HG02852 (cell line): ENCODE results near the gene COL1A2.
A peak's percentile ranks its signal among the peaks of the same experiment; 100 is the strongest.

Experiments
- ATAC-seq: cut with Tn5 transposase; IDR thresholded peaks from one replicate; pipeline ENCODE4 v1.9.1; 2021; ENCODE audit warnings: mild to moderate bottlenecking, moderate library complexity; ENCODE audit not compliant: unreplicated experiment

COL1A2 gene

DNA sequence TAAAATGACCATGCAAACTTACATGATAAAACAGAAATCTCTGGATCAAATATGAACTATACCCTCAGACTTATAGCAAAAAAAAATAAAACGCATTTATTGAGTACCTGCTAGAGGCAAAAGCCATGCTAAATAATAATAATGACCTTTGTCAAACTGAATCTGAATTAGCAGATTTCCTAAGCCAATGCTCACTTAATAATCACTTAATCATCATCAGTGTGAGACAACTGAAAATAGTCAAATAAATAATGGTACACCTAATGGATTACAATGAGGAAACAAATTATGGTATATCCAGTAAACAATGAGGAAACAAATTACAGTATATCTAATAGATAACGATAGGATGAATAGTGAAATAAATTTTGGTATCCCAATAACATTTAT, 37.6 kb downstream of the COL1A2 start:
- ATAC-seq = no peak

DNA sequence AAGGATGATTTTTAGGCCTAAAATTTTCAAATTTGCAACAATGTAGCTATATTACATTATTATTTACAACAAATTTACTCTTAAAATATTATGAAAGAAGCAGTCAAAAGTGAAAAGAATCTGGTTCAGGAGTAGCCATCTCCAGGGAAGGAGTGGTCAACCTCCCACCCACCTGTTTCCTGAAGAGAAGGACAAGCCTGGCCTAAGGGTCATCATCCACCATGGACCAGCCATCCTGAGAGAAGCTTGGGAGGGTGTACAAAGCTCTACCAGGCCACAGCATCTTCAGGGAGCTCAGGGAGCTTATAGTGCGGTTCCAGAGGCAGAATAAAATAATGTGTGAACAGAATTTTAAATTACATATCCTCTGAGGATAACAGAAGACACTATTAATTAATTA, 38.1 kb downstream of the COL1A2 start:
- no peak for ATAC-seq

DNA sequence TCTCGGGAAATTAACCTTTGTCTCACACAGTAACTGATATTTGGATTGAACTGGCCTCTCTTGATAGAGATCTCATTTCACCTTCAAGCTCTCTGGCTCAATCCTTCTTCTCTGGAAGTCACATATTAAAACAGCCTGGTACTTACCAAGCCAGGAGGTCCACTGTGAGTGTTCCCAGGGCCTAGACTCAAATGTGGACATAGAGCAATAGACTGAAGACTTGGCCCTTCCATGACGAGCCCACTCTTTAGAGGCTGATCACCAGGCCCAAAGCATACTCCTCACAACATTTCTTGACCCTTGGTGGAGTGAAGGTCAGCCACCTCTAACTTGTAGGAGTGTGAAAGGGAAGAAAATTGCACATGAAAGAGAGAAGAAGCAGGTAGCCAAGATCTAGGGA, 38.5 kb downstream of the COL1A2 start:
- no peak for ATAC-seq

DNA sequence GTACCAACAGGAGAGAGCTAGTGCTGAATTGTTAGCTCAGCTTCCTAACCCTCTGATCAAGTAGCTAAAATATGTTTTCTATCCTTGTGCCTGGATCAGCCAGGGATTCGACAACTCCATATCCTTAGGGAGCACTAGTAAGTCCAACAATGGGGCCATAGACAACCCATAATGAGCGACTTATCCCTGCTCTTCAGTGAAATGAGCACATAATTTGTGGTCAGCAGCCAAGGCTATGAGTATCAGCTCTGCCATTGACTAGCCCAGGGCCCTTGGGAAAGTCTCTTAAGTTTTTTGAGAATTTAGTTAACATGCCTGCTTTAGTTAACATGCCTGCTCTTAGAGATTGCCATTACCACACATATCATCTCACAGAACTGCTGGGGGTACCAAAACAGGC, 39.3 kb downstream of the COL1A2 start:
- ATAC-seq = no peak

DNA sequence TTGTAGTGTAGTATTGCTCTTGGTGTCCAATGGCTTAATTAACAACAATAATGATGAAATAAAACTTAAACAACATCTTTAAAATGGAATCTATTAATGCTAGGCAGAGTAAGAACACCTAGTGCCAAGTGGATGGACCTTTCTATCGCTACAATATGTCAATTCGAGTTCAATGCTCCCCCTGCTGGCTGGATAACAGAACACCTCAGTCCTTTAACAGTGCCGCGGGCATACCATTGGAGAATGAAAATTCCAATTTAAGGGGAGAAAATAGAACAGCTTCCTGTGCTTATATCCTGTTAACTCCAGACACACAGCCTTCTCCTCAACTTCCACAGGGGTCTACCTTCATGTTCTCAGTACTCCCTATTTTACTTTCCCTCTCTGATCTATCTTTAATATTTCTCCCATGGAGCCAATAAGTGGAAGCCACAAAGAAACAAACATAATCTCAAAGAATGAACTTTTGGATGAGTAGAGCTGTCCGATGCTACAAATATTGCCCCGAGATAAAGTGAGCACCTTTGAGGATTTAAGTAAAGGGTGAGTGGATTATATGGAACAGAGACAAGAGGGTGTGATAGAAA, 41.4 kb downstream of the COL1A2 start:
- ATAC-seq = peak; percentile 99

DNA sequence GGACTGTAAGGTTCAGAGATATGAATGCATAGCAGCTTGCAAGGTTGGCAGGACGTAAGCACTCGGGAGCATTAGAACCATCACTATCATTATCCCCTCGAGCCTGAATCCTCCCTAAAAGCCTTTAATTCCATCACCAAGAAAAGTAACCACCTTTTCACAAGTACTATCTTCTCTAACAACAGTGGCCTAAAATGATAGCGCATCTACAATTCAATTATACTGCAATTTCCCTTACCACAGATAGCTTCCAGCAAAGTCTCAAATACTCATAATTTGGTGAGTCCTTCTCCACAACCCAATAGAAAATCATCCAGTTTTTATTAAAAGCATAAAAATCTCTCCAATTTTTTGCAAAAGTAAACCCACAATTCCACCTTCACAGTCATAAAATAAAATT, 42.0 kb downstream of the COL1A2 start:
- ATAC-seq = no peak

DNA sequence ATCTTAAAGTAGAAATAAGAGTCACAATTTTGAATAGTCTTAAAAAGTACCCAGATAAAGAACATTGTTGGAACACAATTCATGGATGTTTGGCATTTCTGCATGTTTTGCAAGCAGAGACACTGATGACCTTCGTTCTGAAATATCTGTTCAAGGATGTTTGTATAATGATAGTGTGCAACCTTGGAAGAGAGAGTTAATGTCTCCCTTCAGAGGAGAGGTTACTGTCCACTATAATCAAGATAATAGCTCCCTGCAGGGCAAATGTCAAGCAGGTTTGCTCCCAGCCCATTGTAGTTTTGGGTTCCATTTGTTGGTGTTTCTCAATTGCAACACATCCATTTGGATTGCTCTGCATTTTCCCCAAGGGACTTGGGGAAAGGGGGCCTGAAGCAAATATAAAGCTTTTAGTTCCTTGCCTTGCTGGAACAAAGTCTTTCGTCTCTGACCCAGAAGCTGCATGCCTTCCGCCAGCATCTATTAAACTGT, 45.2 kb downstream of the COL1A2 start:
- ATAC-seq = no peak

DNA sequence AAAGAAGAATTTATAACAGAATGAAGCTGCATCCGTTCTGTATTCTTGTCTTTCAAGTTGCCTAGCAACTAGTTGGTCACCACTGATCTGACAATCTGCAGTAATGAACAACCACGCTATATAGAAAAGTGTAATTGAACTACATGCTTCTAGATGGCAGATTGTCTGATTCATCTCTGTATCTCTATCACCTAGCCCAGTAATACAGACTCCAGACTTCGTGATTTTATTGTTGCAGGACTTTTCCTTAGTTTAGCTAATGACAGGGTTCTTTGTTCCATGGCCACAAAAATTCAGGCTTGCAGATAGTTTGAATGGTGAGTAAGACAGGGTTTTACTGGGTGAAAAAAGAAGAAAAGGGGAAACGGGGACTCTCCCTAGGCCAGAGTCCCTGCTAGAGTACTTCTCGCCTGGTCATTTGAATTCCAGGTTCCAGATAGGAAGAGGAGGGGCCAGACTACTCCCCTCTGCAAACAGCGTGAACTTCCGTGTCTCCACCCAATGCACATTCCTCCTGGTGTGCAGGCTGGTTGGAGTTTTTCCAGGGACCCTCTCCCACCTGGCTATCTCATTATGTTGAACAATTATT, 45.9 kb downstream of the COL1A2 start:
- no peak for ATAC-seq

DNA sequence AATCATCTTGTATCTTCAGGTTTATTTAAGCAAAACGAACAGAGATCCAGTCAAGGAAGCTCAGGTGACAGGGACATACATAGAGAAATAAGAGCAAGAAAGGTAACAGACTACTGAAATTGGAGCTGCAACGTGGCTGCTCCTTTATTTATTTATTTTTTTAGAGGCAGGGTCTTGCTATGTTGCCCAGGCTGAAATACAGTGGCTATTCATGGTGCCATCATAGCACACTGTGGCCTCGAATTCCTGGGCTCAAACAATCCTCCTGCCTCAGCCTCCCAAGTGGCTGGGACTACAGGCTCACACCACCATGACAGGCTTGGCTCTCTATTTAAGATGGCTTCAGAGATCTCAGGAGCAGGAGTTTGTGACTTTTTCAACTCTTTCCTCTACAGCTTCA, 46.4 kb downstream of the COL1A2 start:
- ATAC-seq = no peak

DNA sequence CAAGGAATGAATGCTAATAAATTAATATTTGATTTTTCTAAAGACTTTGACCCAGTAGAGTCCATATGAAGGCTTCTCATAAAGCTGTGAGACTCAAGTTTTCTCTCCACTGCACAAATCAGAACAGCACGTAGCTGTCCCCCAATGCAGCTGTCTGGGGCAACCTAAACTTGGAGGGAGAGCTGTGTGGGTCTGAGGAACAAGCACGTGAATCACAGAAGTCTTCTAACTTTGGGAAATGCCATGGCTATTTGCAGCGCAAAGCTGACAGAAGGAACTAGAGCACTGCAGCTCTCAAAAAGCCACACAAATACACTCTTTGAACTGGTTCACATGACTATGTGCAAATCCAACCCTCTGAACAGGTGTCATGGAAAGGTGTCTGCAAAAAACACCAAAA, 47.9 kb downstream of the COL1A2 start:
- ATAC-seq = no peak

DNA sequence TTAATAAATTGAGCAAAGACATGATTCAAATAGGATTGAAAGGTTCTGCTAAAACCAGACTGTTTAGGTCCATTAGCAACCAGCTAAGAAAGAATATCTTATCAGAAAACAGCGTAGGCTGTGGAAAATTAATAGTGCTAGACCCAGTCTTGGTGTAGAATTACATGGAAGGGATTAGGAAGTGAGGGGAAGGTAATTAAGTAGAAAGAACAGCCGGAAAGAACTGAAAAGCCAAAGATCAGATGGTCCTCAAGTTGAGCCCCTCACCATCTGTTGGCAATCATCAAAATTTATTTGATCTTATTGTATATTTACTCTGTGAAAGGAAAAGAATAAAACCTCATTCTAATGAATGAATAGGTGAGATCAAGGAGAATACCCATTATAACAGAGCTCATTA, 50.1 kb downstream of the COL1A2 start:
- no peak for ATAC-seq

DNA sequence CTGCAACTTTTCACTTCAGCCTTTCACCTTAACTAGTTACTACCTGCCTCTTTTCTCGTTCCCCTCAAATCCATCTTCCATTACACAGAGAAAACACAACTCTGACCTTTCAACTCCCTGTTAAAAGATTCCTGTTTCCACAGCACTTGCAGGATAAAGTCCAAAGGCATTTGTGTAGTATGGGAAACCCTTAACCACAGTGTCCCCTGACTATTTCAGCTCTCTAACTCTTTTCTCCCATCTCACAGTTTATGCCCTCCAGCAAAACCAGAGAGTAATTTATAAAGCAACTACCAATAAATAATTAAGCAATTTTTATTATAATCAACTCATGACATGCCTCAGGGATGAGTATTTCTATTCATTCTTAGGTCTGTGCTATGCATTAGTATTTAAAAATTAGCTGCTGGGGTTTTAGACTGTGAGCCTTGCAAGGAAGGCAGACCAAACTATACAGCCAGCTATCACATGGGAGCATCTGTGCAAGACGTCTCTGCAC, 51.0 kb downstream of the COL1A2 start:
- no peak for ATAC-seq

DNA sequence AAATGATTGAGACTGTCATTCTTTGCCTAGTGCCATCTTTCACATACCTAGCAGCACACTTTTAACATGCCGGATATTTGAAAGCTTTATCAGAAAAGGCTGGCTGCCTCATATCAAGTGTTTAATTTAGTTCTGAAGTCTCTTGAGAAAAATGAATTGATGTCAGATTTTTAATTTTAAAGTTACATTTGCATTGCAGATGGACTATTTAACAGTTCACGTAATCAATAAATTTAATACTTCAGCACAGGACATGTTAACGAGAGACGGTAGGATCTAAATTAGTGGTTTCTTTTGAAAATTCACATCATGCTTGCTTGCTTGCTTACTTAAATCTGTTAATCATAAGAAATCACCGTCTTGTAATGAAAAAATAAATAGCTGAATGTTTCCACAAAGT, 51.6 kb downstream of the COL1A2 start:
- no peak for ATAC-seq

DNA sequence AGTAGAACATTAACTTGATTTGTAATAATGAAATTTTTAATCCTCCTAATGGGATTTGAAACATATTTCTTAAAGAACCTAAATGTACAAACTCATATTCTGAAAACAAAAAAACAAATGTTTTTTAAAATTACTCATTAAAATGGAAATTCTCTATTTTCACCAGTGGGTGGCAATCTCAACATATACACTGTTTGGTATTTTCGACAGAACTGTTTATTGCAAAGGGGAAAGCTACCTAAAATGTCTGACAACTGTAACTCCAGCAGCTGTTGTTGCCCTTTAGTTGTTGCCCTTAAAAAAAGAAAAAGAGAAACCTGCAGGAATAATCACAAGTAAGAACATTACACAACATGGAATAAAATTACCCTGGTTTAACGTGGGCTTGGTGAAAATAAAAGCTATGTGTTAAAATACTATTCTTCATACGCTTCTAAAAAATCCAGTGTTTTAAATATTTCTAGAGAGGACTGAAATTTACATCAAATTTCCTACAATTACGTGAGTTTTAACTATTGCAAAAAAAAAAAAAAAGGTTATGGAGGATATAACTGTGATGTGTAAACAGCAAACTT, 54.5 kb downstream of the COL1A2 start:
- peak; percentile 72 for ATAC-seq

DNA sequence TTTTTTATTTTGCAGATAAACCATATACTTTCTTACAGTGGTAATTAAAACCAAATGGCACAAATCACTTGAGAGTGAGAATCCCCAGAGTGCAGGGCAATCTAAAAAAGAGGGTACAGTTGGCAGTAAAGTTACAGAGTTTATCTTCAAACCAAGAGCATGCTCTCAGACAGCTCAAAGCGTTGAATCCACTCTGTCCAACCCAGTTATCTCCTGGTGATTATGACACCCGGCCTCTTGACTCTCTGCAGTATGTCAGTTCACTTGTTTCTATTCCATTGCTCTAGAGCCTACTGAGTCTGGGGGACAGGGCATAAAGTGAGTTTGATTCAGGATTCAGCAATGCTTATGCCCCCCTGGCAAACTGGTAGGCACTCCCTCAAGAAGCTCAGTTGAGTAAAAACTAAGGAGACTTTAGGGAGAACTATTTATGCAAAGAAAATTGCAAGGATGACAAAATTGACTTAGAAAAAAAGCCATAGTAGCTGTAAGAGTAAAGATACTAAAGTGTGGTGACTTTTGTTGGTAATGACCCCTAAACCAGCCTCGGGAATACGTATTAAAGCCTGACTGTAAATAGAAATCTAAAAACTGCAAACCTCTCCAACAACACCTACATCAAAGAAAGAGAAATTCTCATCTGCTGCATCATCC, 55.5 kb downstream of the COL1A2 start:
- ATAC-seq = no peak

DNA sequence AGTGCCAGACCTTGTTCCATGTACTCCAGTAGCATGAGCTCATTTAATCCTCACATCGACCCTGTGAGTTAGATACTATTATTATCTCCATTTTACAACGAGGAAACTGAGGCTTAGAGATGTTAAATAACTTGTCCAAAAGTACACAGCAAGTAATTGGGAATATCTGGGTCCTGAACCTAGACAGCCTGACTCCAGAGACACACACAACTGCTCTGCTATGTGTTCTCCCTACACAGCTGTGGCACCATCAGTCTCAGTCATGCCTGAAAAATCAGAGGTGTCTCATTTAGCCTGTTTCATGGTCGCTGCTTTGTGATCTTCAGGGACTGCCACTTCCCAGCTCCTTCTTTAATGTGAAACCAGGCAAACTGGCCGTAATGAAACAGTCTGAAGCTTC, 56.5 kb downstream of the COL1A2 start:
- no peak for ATAC-seq

DNA sequence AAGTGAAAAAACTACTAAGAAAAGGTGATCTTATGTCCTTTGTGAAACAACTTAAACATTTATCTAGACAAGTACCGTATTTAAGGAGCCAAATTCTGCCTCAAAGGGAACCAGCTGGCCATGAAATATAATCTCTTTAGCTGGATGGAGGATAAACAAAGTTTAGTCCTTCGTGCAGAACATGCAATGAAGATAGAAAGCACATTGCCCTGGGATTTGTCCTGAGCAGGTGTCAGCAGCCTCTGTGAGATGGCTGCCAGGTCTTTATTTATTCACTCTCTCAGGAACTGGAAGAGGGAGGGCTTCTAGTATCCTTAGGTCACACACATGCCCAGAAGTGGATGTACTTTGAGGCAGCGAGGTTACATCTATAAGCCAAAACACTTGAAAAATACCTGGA, 57.5 kb downstream of the COL1A2 start:
- ATAC-seq = no peak

DNA sequence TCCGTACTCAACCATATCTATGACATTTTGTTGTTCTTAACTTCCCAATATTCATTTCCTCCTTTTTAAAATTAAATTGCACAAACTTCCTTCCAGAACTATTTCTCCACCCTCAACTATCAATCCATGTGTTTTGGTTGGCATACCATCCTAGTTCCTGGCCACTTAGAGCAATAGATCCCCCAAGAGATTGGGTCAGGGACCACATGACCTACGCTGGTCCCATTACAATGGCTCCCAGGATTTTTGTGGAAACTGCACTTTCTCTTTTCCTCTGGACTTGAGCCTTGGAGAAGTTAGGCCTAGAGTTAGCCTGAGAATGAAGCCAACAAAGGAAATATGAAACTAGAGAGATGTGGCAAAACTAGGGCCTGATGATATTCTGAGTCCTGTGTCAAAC, 59.2 kb downstream of the COL1A2 start:
- no peak for ATAC-seq

DNA sequence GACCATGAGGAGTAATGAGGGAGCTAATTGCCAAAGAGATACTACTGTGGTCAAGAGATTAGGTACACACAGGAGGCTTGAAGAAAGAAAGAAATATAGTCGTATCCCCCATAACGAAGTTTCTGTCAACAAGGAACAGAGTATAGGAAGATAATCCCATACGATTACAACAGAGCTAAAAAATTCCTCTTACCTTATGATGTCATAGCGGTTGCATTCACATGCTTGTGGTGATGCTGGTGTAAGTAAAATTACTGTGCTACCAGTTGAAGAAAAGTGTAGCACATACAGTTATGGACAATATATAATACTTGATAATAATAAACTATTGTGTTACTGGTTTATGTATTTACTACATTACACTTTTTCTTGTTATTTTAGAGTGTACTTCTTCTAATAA, 63.3 kb downstream of the COL1A2 start:
- no peak for ATAC-seq

DNA sequence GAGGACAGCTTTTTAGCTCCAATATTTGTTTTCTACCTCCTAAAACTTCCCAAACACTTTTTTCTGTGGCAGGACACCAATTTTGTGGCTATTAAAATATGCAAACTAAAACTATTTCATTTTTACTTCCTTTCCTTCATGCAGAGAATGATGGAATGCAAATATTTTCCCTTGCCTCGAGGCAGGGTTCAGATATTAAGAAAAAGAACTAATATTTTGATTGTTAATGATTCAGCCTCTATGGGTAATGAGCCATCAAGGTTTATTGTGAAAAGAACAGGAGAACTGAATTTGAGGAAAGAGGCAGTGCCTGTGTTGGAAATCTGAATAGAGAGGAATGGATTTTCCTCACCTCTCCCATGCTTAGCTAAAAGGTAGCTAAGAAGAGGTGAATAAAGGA, 71.8 kb downstream of the COL1A2 start:
- no peak for ATAC-seq

DNA sequence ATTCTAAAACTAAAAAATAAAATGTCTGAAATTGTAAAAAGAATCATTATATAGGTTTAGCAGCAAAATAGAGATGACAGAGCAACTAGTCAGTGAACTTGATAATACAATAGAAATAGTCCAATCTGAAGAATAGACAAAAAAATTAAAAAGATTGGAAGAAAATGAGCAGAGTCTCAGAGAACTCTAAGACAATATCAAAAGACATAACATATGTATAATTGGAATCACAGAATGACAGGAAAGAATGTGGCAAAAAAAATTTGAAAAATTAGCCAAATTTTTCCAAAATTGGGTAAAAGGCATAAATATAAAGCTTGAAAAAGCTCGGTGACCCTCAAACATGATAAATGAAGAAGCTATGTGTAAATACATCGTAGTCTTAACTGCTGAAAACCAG, 76.9 kb downstream of the COL1A2 start:
- ATAC-seq = no peak

DNA sequence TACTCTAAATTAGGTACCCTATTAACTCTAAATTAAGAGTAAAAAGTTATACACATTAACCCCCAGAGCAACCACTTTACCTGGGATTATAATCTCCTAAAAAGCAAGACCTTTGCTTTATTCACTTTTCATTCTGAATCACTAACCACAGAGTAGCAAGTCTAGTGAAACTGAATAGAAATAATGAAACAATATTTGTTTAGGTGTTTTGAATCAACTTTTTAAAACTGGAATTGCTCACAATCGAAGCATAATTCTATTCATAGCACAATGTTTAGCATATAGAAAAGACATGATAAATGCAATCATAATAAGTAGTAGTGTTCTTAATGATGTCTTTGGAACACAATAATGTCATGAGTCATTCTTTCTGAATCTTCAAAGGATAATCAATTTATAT, 77.9 kb downstream of the COL1A2 start:
- ATAC-seq = peak; percentile 57
